DMS153 (cell line): ENCODE measurements around the gene SUPT3H.
"Not testable (repeated sequence)": the region's sequence is repeated elsewhere in the genome, so short reads cannot be mapped to it uniquely, and the experiment has no call there.

Experiments
- DNase-seq: peaks from one replicate; lab custom pipeline; 2025; lab: John Stamatoyannopoulos, UW

The SUPT3H gene

GRCh38 chr6:45255434-45255833, 122.3 kb downstream of the SUPT3H start:
- no peak for DNase-seq

GRCh38 chr6:45254253-45254652, 123.5 kb downstream of the SUPT3H start:
- DNase-seq: no peak

GRCh38 chr6:45253453-45253852, 124.3 kb downstream of the SUPT3H start:
- no peak for DNase-seq

- no peak for DNase-seq
These were observed 146.1 kb downstream of the SUPT3H start for GRCh38 chr6:45231660-45232059.

- no peak for DNase-seq
These were observed 148.3 kb downstream of the SUPT3H start for GRCh38 chr6:45229416-45229815.

- no peak for DNase-seq
These were observed 151.7 kb downstream of the SUPT3H start for GRCh38 chr6:45226081-45226480.

GRCh38 chr6:45222380-45222779, 155.4 kb downstream of the SUPT3H start:
- no peak for DNase-seq

- DNase-seq: no peak
These were observed 162.0 kb downstream of the SUPT3H start for GRCh38 chr6:45215759-45216158.

- no peak for DNase-seq
These were observed 164.8 kb downstream of the SUPT3H start for GRCh38 chr6:45212976-45213375.

- DNase-seq: no peak
These were observed 168.0 kb downstream of the SUPT3H start for GRCh38 chr6:45209762-45210161.

- no peak for DNase-seq
These were observed 170.8 kb downstream of the SUPT3H start for GRCh38 chr6:45206793-45207492.

- DNase-seq: no peak
These were observed 176.2 kb downstream of the SUPT3H start for GRCh38 chr6:45201484-45201883.

- DNase-seq: no peak
These were observed 177.2 kb downstream of the SUPT3H start for GRCh38 chr6:45200510-45200909.

- no peak for DNase-seq
These were observed 178.2 kb downstream of the SUPT3H start for GRCh38 chr6:45199554-45199953.

- no peak for DNase-seq
These were observed 181.6 kb downstream of the SUPT3H start for GRCh38 chr6:45196121-45196520.

GRCh38 chr6:45195137-45195536, 182.6 kb downstream of the SUPT3H start:
- no peak for DNase-seq

- no peak for DNase-seq
These were observed 185.2 kb downstream of the SUPT3H start for GRCh38 chr6:45192556-45192955.

GRCh38 chr6:45191414-45191813, 186.3 kb downstream of the SUPT3H start:
- DNase-seq: no peak

GRCh38 chr6:45187836-45188235, 189.9 kb downstream of the SUPT3H start:
- DNase-seq: no peak

GRCh38 chr6:45185403-45186251, 192.1 kb downstream of the SUPT3H start:
- no peak for DNase-seq

- DNase-seq: no peak
These were observed 192.8 kb downstream of the SUPT3H start for GRCh38 chr6:45184937-45185336.

- DNase-seq: no peak
These were observed 193.7 kb downstream of the SUPT3H start for GRCh38 chr6:45184040-45184439.

- DNase-seq: not testable (repeated sequence)
These were observed 201.4 kb downstream of the SUPT3H start for GRCh38 chr6:45176373-45176772.
